OCI-LY7 (cell line): ENCODE results near the gene KLK12. TPM values are rescaled to one million over a fixed set of nuclear protein-coding genes. Genes with fewer than 3 reads are reported as not detected.

Experiments used
- BruUV-seq: library from RNA; stranded (reverse); fragments of 400-500 nt; replicated peaks from 2 replicates; lab custom pipeline; 2021; lab: Mats Ljungman, UMichigan
- CTCF ChIA-PET: fragments of 300-600 bp; sonication (Branson Sonifier 250); formaldehyde crosslinking; loops from one replicate; lab custom pipeline; 2022; ENCODE audit warnings: antibody characterized with exemption; ENCODE audit not compliant: unreplicated experiment; lab: Charles Lee
- POLR2A ChIA-PET: fragments of 300-600 bp; sonication (Branson Sonifier 250); formaldehyde crosslinking; loops from one replicate; lab custom pipeline; 2022; ENCODE audit warnings: antibody characterized with exemption; lab: Charles Lee
- DNase-seq: peaks from one replicate; pipeline ENCODE4 v3.0.0-alpha.2; 2015; ENCODE audit warnings: low spot score
- H2AFZ ChIP-seq: fragments of 200-600 bp; sonication (generic), shearing (Covaris generic); 2 replicates; pipeline ENCODE4 v1.6.1; 2014; ENCODE audit warnings: mild to moderate bottlenecking, antibody characterized with exemption, low read length, moderate library complexity
- H3K27ac ChIP-seq: fragments of 200-600 bp; sonication (generic); 2 replicates; pipeline ENCODE4 v1.5.1; 2014; ENCODE audit warnings: mixed run types, low read depth, mild to moderate bottlenecking, moderate library complexity, low read length, inconsistent platforms; ENCODE audit not compliant: poor library complexity, severe bottlenecking
- H3K36me3 ChIP-seq: fragments of 200-600 bp; sonication (generic); 2 replicates; pipeline ENCODE4 v1.6.1; 2014; ENCODE audit warnings: mild to moderate bottlenecking, antibody characterized with exemption, low read length, moderate library complexity, mixed read lengths; ENCODE audit not compliant: insufficient read depth
- H3K4me1 ChIP-seq: fragments of 200-600 bp; sonication (generic); 2 replicates; pipeline ENCODE4 v1.5.1; 2014; ENCODE audit warnings: mild to moderate bottlenecking, low read length; ENCODE audit not compliant: insufficient read depth, poor library complexity, severe bottlenecking
- H3K4me2 ChIP-seq: fragments of 200-600 bp; sonication (generic); 2 replicates; pipeline ENCODE4 v1.6.1; 2014; ENCODE audit warnings: mild to moderate bottlenecking, low read length
- H3K4me3 ChIP-seq: fragments of 200-600 bp; sonication (generic); 2 replicates; pipeline ENCODE4 v1.5.1; 2014; ENCODE audit warnings: mild to moderate bottlenecking, low read depth, low read length; ENCODE audit not compliant: poor library complexity, severe bottlenecking
- H3K79me2 ChIP-seq: fragments of 200-600 bp; sonication (generic); 2 replicates; pipeline ENCODE4 v1.6.1; 2016; ENCODE audit warnings: low read depth, mild to moderate bottlenecking, low read length, moderate library complexity, mixed read lengths; ENCODE audit not compliant: insufficient read depth
- H3K9me2 ChIP-seq: fragments of 200-600 bp; sonication (generic); 2 replicates; pipeline ENCODE4 v1.6.1; 2016; ENCODE audit warnings: mild to moderate bottlenecking, low read length, mixed read lengths; ENCODE audit not compliant: insufficient read depth
- H3K9me3 ChIP-seq: fragments of 200-600 bp; sonication (generic); 2 replicates; pipeline ENCODE4 v1.6.1; 2014; ENCODE audit warnings: mild to moderate bottlenecking, mixed run types, low read length, mixed read lengths
- H4K20me1 ChIP-seq: fragments of 200-600 bp; sonication (generic); 2 replicates; pipeline ENCODE4 v1.6.1; 2014; ENCODE audit warnings: mild to moderate bottlenecking, antibody characterized with exemption, low read length, moderate library complexity, mixed read lengths; ENCODE audit not compliant: insufficient read depth
- CTCF ChIP-seq: fragments of 200-600 bp; sonication (generic); conservative IDR thresholded peaks from 2 replicates; pipeline ENCODE4 v1.5.1; 2014; ENCODE audit warnings: mild to moderate bottlenecking, antibody characterized with exemption, low read length, moderate library complexity, mixed read lengths
- EZH2phosphoT487 ChIP-seq: fragments of 200-600 bp; sonication (generic); IDR thresholded peaks from 2 replicates; pipeline ENCODE4 v1.6.1; 2018; ENCODE audit warnings: low read depth, borderline replicate concordance, mild to moderate bottlenecking, mixed run types, antibody characterized with exemption, low read length, moderate library complexity, mixed read lengths
- intact Hi-C: fragments of 100-400 bp; cut with micrococcal nuclease; formaldehyde crosslinking; loops from one replicate; pipeline ENCODE4 v1.10.0; 2022; ENCODE audit not compliant: unreplicated experiment
- total RNA-seq, 2 experiments: library from RNA; depleted of rRNA in 1 of 2; stranded (reverse); fragments of >200 nt in 1 of 2; shearing (Covaris generic) in 1 of 2; gene quantifications; 2 replicates each; pipeline ENCODE4 v1.2.3, GENCODE V29; 2014 to 2022

KLK12 gene
- total RNA-seq, 2 experiments from 2014 or later, result not detected

GRCh38 chr19:51029718-51030117 lies 5.1 kb downstream of the KLK12 start:
- intact Hi-C loops, result no loop called here
- Histone ChIP-seq H3K4me2 (no peak overlapping the region), H3K4me1 (no peaks in the 10 kb centered on the region), H4K20me1 (no peaks in the 10 kb centered on the region), H2AFZ (no peak overlapping the region), H3K9me3 (no peaks in the 10 kb centered on the region), H3K4me3 (no peak overlapping the region), H3K27ac (no peak overlapping the region), H3K36me3 (no peaks in the 10 kb centered on the region), H3K9me2 (no peaks in the 10 kb centered on the region), H3K79me2 (no peaks in the 10 kb centered on the region)
- no TSS peak for BruUV-seq
- TF ChIP-seq CTCF, result no peak
- TF ChIP-seq EZH2phosphoT487, result no peak
- ChIA-PET POLR2A (interaction anchor here (0.8 kb wide), 1 partner anchor 337 kb away, joined by 3 read pairs; no protein-coding TSS in a partner anchor), CTCF (no interaction called here)
- DNase-seq, result peak; percentile 2

- Histone ChIP-seq H3K79me2 (no peaks in the 10 kb centered on the region), H3K9me2 (no peaks in the 10 kb centered on the region), H3K4me1 (no peaks in the 10 kb centered on the region), H2AFZ (no peak overlapping the region), H3K9me3 (no peaks in the 10 kb centered on the region), H4K20me1 (no peaks in the 10 kb centered on the region), H3K27ac (no peak overlapping the region), H3K36me3 (no peaks in the 10 kb centered on the region), H3K4me2 (no peak overlapping the region), H3K4me3 (no peak overlapping the region)
- DNase-seq, result no peak
- ChIA-PET POLR2A (interaction anchor here (0.6 kb wide), 1 partner anchor 196 kb away, joined by 3 read pairs; no protein-coding TSS in a partner anchor), CTCF (no interaction called here)
- intact Hi-C loops, result no loop called here
- BruUV-seq, result no TSS peak
- TF ChIP-seq CTCF, result no peak
- TF ChIP-seq EZH2phosphoT487, result no peak
Measured at GRCh38 chr19:51027873-51028272, 6.9 kb downstream of the KLK12 start.

- Histone ChIP-seq H3K4me1 (no peaks in the 10 kb centered on the region), H3K36me3 (no peaks in the 10 kb centered on the region), H2AFZ (no peak overlapping the region), H3K4me2 (no peak overlapping the region), H3K4me3 (no peak overlapping the region), H3K79me2 (no peaks in the 10 kb centered on the region), H3K9me3 (no peaks in the 10 kb centered on the region), H4K20me1 (no peaks in the 10 kb centered on the region), H3K27ac (no peak overlapping the region), H3K9me2 (no peaks in the 10 kb centered on the region)
- TF ChIP-seq EZH2phosphoT487, result no peak
- no peak for TF ChIP-seq CTCF
- DNase-seq, result no peak
- ChIA-PET CTCF (no interaction called here), POLR2A (no interaction called here)
- no TSS peak for BruUV-seq
- intact Hi-C loops, result no loop called here
Measured at GRCh38 chr19:51027126-51027806, 7.5 kb downstream of the KLK12 start.
